Endodermal cell (in vitro differentiated cells): ENCODE data around the gene ZNF462. TPM values are rescaled to one million over a fixed set of nuclear protein-coding genes. Genes with fewer than 3 reads are reported as not detected.

ENCODE experiments used
- DNase-seq: peaks from one replicate; pipeline ENCODE4 v3.0.0-alpha.2; 2017
- H3K27ac ChIP-seq: 2 replicates; pipeline ENCODE4 v1.5.1; 2013; ENCODE audit warnings: mild to moderate bottlenecking, low read depth, low read length, moderate library complexity
- H3K27me3 ChIP-seq: 2 replicates; pipeline ENCODE4 v1.6.1; 2013; ENCODE audit warnings: mild to moderate bottlenecking, low read length, moderate library complexity; ENCODE audit not compliant: insufficient read depth, control insufficient read depth, poor library complexity, severe bottlenecking
- H3K36me3 ChIP-seq: 2 replicates; pipeline ENCODE4 v1.7.0; 2013; ENCODE audit warnings: mild to moderate bottlenecking, low read length, moderate library complexity; ENCODE audit not compliant: control insufficient read depth, insufficient read depth
- H3K4me1 ChIP-seq: one replicate; pipeline ENCODE4 v1.7.0; 2013; ENCODE audit warnings: low read length; ENCODE audit not compliant: control insufficient read depth, insufficient read depth
- H3K4me3 ChIP-seq: 2 replicates; pipeline ENCODE4 v1.5.1; 2013; ENCODE audit warnings: mild to moderate bottlenecking, low read length, moderate library complexity
- H3K9ac ChIP-seq: 2 replicates; pipeline ENCODE4 v1.6.1; 2013; ENCODE audit warnings: mild to moderate bottlenecking, low read length, moderate library complexity; ENCODE audit not compliant: poor library complexity, severe bottlenecking; ENCODE audit errors: extremely low read depth
- H3K9me3 ChIP-seq: 2 replicates; pipeline ENCODE4 v1.6.1; 2013; ENCODE audit warnings: mild to moderate bottlenecking, low read length, moderate library complexity; ENCODE audit not compliant: control insufficient read depth
- H3K27ac Mint-ChIP-seq: 2 replicates; pipeline ENCODE4 v1.8.0; 2020; ENCODE audit warnings: mixed read lengths
- H3K27me3 Mint-ChIP-seq: 2 replicates; pipeline ENCODE4 v1.8.0; 2021; ENCODE audit warnings: mild to moderate bottlenecking, mixed read lengths; ENCODE audit not compliant: insufficient read depth
- H3K36me3 Mint-ChIP-seq: 2 replicates; pipeline ENCODE4 v1.8.0; 2020; ENCODE audit warnings: low read depth, mixed read lengths
- H3K4me1 Mint-ChIP-seq: 2 replicates; pipeline ENCODE4 v1.8.0; 2020; ENCODE audit warnings: mixed read lengths
- H3K4me3 Mint-ChIP-seq: 2 replicates; pipeline ENCODE4 v1.8.0; 2020; ENCODE audit warnings: mild to moderate bottlenecking, moderate library complexity, mixed read lengths
- H3K9me3 Mint-ChIP-seq: 2 replicates; pipeline ENCODE4 v1.8.0; 2020; ENCODE audit warnings: mild to moderate bottlenecking, mixed read lengths
- CTCF ChIP-seq: fragments of 200-600 bp; sonication (generic); conservative IDR thresholded peaks from 2 replicates; pipeline ENCODE4 v1.5.0; 2021; ENCODE audit warnings: antibody characterized with exemption, mild to moderate bottlenecking
- WGBS, 2 experiments: methylation state at CpG; one replicate each; pipeline versions ENCODE4 v1.1.5 to v1.1.7; 2013; ENCODE audit warnings: missing lambda C conversion rate in 2 of 2, mixed read lengths in 1 of 2; ENCODE audit not compliant: insufficient coverage in 1 of 2, insufficient read length in 1 of 2; 5-methylcytosine and 5-hydroxymethylcytosine counted together
- total RNA-seq, 2 donors: library from RNA; stranded (reverse); fragmentation: NEBNext Ultra II Directional in 1 of 2; extraction: Animal tissue kit (Norgen Biotek cat#: 25700) in 1 of 2; gene quantifications; 2 replicates in 1 of 2; 3 replicates in 1 of 2; pipeline ENCODE4 v1.2.1, GENCODE V29; 2021

The ZNF462 gene
- total RNA-seq, 2 donors from 2014 or later: 68.2 to 88.4 TPM

- TF ChIP-seq CTCF: no peak
- DNase-seq: no peak
- Mint-ChIP-seq H3K9me3 (no peaks in the 10 kb centered on the region), H3K27ac (no peak overlapping the region), H3K4me3 (no peak overlapping the region), H3K36me3 (peaks cover 7% of the 10 kb centered on the region), H3K4me1 (peaks cover 22% of the 10 kb centered on the region), H3K27me3 (no peaks in the 10 kb centered on the region)
- Histone ChIP-seq H3K27ac (no peak overlapping the region), H3K9me3 (no peaks in the 10 kb centered on the region), H3K36me3 (peaks cover 7% of the 10 kb centered on the region), H3K9ac (no peak overlapping the region), H3K4me3 (no peak overlapping the region), H3K27me3 (no peaks in the 10 kb centered on the region), H3K4me1 (peaks cover 6% of the 10 kb centered on the region)
- WGBS, 2 experiments: 95 to 97% methylated on average over 5 of the region's 5 CpGs
These were observed 50.3 kb downstream of the ZNF462 start for GRCh38 chr9:106913276-106913675.

GRCh38 chr9:106915851-106916250 is 52.9 kb downstream of the ZNF462 start:
- peak overlapping the region; percentile 10 for H3K4me3 ChIP-seq
- no peak for DNase-seq
- Mint-ChIP-seq H3K4me3 (no peak overlapping the region), H3K27me3 (no peaks in the 10 kb centered on the region), H3K4me1 (peaks cover 32% of the 10 kb centered on the region), H3K9me3 (no peaks in the 10 kb centered on the region), H3K27ac (peak overlapping the region; percentile 71), H3K36me3 (peaks cover 18% of the 10 kb centered on the region)
- peaks cover 13% of the 10 kb centered on the region for H3K36me3 ChIP-seq
- H3K27me3 ChIP-seq: no peaks in the 10 kb centered on the region
- TF ChIP-seq CTCF: no peak
- WGBS, 2 experiments: 79 to 90% methylated on average over 2 of the region's 3 CpGs
- no peaks in the 10 kb centered on the region for H3K9me3 ChIP-seq
- H3K27ac ChIP-seq: peak overlapping the region; percentile 3
- no peak overlapping the region for H3K9ac ChIP-seq
- peaks cover 13% of the 10 kb centered on the region for H3K4me1 ChIP-seq

- peaks cover 20% of the 10 kb centered on the region for H3K4me1 ChIP-seq
- Mint-ChIP-seq H3K27me3 (no peaks in the 10 kb centered on the region), H3K36me3 (peaks cover 18% of the 10 kb centered on the region), H3K4me3 (no peak overlapping the region), H3K27ac (peak overlapping the region; percentile 47), H3K4me1 (peaks cover 40% of the 10 kb centered on the region), H3K9me3 (no peaks in the 10 kb centered on the region)
- no peaks in the 10 kb centered on the region for H3K27me3 ChIP-seq
- peak overlapping the region; percentile 10 for H3K4me3 ChIP-seq
- peaks cover 13% of the 10 kb centered on the region for H3K36me3 ChIP-seq
- no peaks in the 10 kb centered on the region for H3K9me3 ChIP-seq
- H3K9ac ChIP-seq: peak overlapping the region; percentile 18
- no peak for TF ChIP-seq CTCF
- 86 to 87% methylated on average over 6 to 8 of the region's 8 CpGs for WGBS, 2 experiments
- DNase-seq: no peak
- peak overlapping the region; percentile 28 for H3K27ac ChIP-seq
These were observed 53.7 kb downstream of the ZNF462 start for GRCh38 chr9:106916466-106917235.
